Mammary epithelial cell (primary cell): Measurements from ENCODE around the gene CAPG.

Source experiments
- CTCF ChIP-seq, 2 donors: IDR thresholded peaks in 1 of 2; conservative IDR thresholded peaks in 1 of 2; 2 replicates each; pipeline ENCODE4 v1.5.1; 2011 to 2012; ENCODE audit warnings: inconsistent platforms in 2 of 2, low read length in 2 of 2, mild to moderate bottlenecking in 2 of 2, control low read depth in 1 of 2, low read depth in 1 of 2; ENCODE audit not compliant: insufficient read depth in 1 of 2; ENCODE audit errors: extremely low read depth in 1 of 2
- EZH2 ChIP-seq: IDR thresholded peaks from 2 replicates; pipeline ENCODE4 v1.6.1; 2012; ENCODE audit warnings: low read length, inconsistent platforms, borderline replicate concordance

- no peak for TF ChIP-seq CTCF (conservative IDR thresholded peaks at IDR 0.05 in 1 of 2, IDR thresholded peaks at IDR 0.05 in 1 of 2; ENCODE audit: extremely low read depth in 1 of 2, insufficient read depth in 1 of 2, low read depth in 1 of 2, low read length in 2 of 2)
- TF ChIP-seq EZH2, result no peak
Measured at GRCh38 chr2:85452237-85452636, 42.1 kb upstream of the CAPG start.
